Naive B cell (primary cell): ENCODE data around the gene LRRD1. TPM values are rescaled to one million over a fixed set of nuclear protein-coding genes. Genes with fewer than 3 reads are reported as not detected.
"Not testable (repeated sequence)": the region's sequence is repeated elsewhere in the genome, so short reads cannot be mapped to it uniquely, and the experiment has no call there.

Experiments
- ATAC-seq, 2 donors: fragments of 150-1000 bp; cut with Tn5 transposase; 2 replicates each; pipeline ENCODE4 v1.10.0; 2021; ENCODE audit warnings: low read depth in 2 of 2, mild to moderate bottlenecking in 2 of 2, moderate library complexity in 2 of 2
- DNase-seq: peaks from one replicate; pipeline ENCODE4 v3.0.0; 2022
- H3K27ac Mint-ChIP-seq, 6 donors: one replicate each; pipeline ENCODE4 v1.8.0; 2020 to 2022; ENCODE audit warnings: mild to moderate bottlenecking in 6 of 6, mixed read lengths in 6 of 6, moderate library complexity in 5 of 6, inconsistent platforms in 2 of 6
- H3K27me3 Mint-ChIP-seq, 3 donors: one replicate each; pipeline ENCODE4 v1.8.0; 2021 to 2022; ENCODE audit warnings: mixed read lengths in 3 of 3, mild to moderate bottlenecking in 1 of 3
- H3K36me3 Mint-ChIP-seq, 2 donors: one replicate each; pipeline ENCODE4 v1.8.0; 2020 to 2022; ENCODE audit warnings: mixed read lengths in 2 of 2, inconsistent platforms in 1 of 2, mild to moderate bottlenecking in 1 of 2
- H3K4me1 Mint-ChIP-seq, 3 donors: one replicate each; pipeline ENCODE4 v1.8.0; 2020 to 2022; ENCODE audit warnings: mixed read lengths in 3 of 3, inconsistent platforms in 1 of 3, mild to moderate bottlenecking in 1 of 3, moderate library complexity in 1 of 3
- H3K4me3 Mint-ChIP-seq, 8 donors: one replicate each; pipeline ENCODE4 v1.8.0; 2020 to 2022; ENCODE audit warnings: mild to moderate bottlenecking in 8 of 8, mixed read lengths in 8 of 8, moderate library complexity in 8 of 8, inconsistent platforms in 2 of 8
- H3K9me3 Mint-ChIP-seq, 7 donors: one replicate each; pipeline ENCODE4 v1.8.0; 2020 to 2022; ENCODE audit warnings: mixed read lengths in 7 of 7, mild to moderate bottlenecking in 5 of 7, inconsistent platforms in 2 of 7, moderate library complexity in 1 of 7
- polyA plus RNA-seq, 6 donors: library from polyadenylated mRNA; unstranded; fragments of 300-500 nt; fragmentation: Illumina TruSeq; gene quantifications; one replicate each; pipeline ENCODE4 v1.2.3, GENCODE V29; 2021; ENCODE audit warnings: low read depth in 6 of 6

Gene LRRD1
- not detected for polyA plus RNA-seq

- Mint-ChIP-seq H3K9me3 (peaks cover 0 to 5% (median 0%) of the 10 kb centered on the region in 7 donors), H3K4me1 (peaks cover 3 to 15% (median 12%) of the 10 kb centered on the region in 3 donors), H3K36me3 (no peaks in the 10 kb centered on the region), H3K27ac (peak within 1 kb of the TSS in 3 of 6 donors; percentile 23 to 42 (median 24)), H3K4me3 (peak within 1 kb of the TSS; percentile 78 to 92 (median 85)), H3K27me3 (peaks cover 0 to 4% (median 0%) of the 10 kb centered on the region in 3 donors)
- ATAC-seq (peak; percentile 94 to 97), DNase-seq (peak; percentile 82)
Measured at GRCh38 chr7:92178928-92179924, at the start of gene LRRD1. TSS of gene LRRD1 (minus strand) at chr7:92179142. CDS start at chr7:92165202, 13,940 bp downstream.

- no peak for DNase-seq
- no peaks in the 10 kb centered on the region for H3K4me1 Mint-ChIP-seq
- no peaks in the 10 kb centered on the region for H3K27me3 Mint-ChIP-seq
- peaks cover 0 to 5% (median 3%) of the 10 kb centered on the region in 7 donors for H3K9me3 Mint-ChIP-seq
- no peak overlapping the region for H3K27ac Mint-ChIP-seq
- no peak for ATAC-seq
- H3K4me3 Mint-ChIP-seq = no peak overlapping the region
- peaks cover 34 to 44% of the 10 kb centered on the region in 2 donors for H3K36me3 Mint-ChIP-seq
Measured at GRCh38 chr7:92228742-92229141, 49.8 kb upstream of the LRRD1 start.

- Mint-ChIP-seq H3K4me1 (no peaks in the 10 kb centered on the region), H3K36me3 (peaks cover 34 to 45% of the 10 kb centered on the region in 2 donors), H3K27ac (no peak overlapping the region), H3K4me3 (peak overlapping the region in 1 of 8 donors; percentile 43), H3K9me3 (peaks cover 0 to 5% (median 3%) of the 10 kb centered on the region in 7 donors), H3K27me3 (no peaks in the 10 kb centered on the region)
- DNase-seq = no peak
- ATAC-seq = no peak
Measured at GRCh38 chr7:92228100-92228499, 49.2 kb upstream of the LRRD1 start.

- ATAC-seq (no peak), DNase-seq (no peak)
- H3K9me3 Mint-ChIP-seq = peaks cover 0 to 5% (median 3%) of the 10 kb centered on the region in 7 donors
- H3K36me3 Mint-ChIP-seq = peaks cover 34 to 45% of the 10 kb centered on the region in 2 donors
- H3K27ac Mint-ChIP-seq = no peak overlapping the region
- no peaks in the 10 kb centered on the region for H3K4me1 Mint-ChIP-seq
- no peak overlapping the region for H3K4me3 Mint-ChIP-seq
- H3K27me3 Mint-ChIP-seq = no peaks in the 10 kb centered on the region
Measured at GRCh38 chr7:92226981-92227380, 48.0 kb upstream of the LRRD1 start.

GRCh38 chr7:92221766-92222165 lies 42.8 kb upstream of the LRRD1 start:
- Mint-ChIP-seq H3K27ac (no peak overlapping the region), H3K27me3 (no peaks in the 10 kb centered on the region), H3K36me3 (peaks cover 18 to 35% of the 10 kb centered on the region in 2 donors), H3K9me3 (no peaks in the 10 kb centered on the region), H3K4me1 (no peaks in the 10 kb centered on the region), H3K4me3 (no peak overlapping the region)
- ATAC-seq = no peak
- no peak for DNase-seq

GRCh38 chr7:92206672-92207071 lies 27.7 kb upstream of the LRRD1 start:
- DNase-seq (no peak), ATAC-seq (no peak)
- H3K27me3 Mint-ChIP-seq = no peaks in the 10 kb centered on the region
- H3K36me3 Mint-ChIP-seq = peaks cover 61 to 62% of the 10 kb centered on the region in 2 donors
- H3K4me1 Mint-ChIP-seq = peaks cover 7 to 11% (median 9%) of the 10 kb centered on the region in 3 donors
- H3K27ac Mint-ChIP-seq = no peak overlapping the region
- no peak overlapping the region for H3K4me3 Mint-ChIP-seq
- H3K9me3 Mint-ChIP-seq = peaks cover 12 to 31% (median 25%) of the 10 kb centered on the region in 7 donors

- DNase-seq (no peak), ATAC-seq (no peak)
- Mint-ChIP-seq H3K36me3 (peaks cover 54 to 55% of the 10 kb centered on the region in 2 donors), H3K27me3 (no peaks in the 10 kb centered on the region), H3K9me3 (peaks cover 9 to 31% (median 25%) of the 10 kb centered on the region in 7 donors), H3K27ac (peak overlapping the region in 1 of 6 donors; percentile 60), H3K4me3 (no peak overlapping the region), H3K4me1 (peaks cover 7 to 11% (median 9%) of the 10 kb centered on the region in 3 donors)
Measured at GRCh38 chr7:92205987-92206386, 27.0 kb upstream of the LRRD1 start.

- Mint-ChIP-seq H3K4me1 (no peaks in the 10 kb centered on the region), H3K4me3 (no peak overlapping the region), H3K36me3 (peaks cover 17% of the 10 kb centered on the region in 2 donors), H3K27ac (no peak overlapping the region), H3K9me3 (peaks cover 0 to 4% (median 0%) of the 10 kb centered on the region in 7 donors), H3K27me3 (no peaks in the 10 kb centered on the region)
- ATAC-seq (no peak), DNase-seq (no peak)
Measured at GRCh38 chr7:92200791-92201190, 21.8 kb upstream of the LRRD1 start.

GRCh38 chr7:92192326-92192725 lies 13.4 kb upstream of the LRRD1 start:
- Mint-ChIP-seq H3K9me3 (peaks cover 9 to 37% (median 32%) of the 10 kb centered on the region in 7 donors), H3K27me3 (peaks cover 0 to 5% (median 0%) of the 10 kb centered on the region in 3 donors), H3K36me3 (peaks cover 4 to 35% of the 10 kb centered on the region in 2 donors), H3K4me3 (no peak overlapping the region), H3K27ac (peak overlapping the region in 1 of 6 donors; percentile 32), H3K4me1 (peaks cover 0 to 8% (median 3%) of the 10 kb centered on the region in 3 donors)
- peak in 1 of 2 donors; percentile 43 for ATAC-seq
- DNase-seq = no peak

- not testable (repeated sequence) for H3K27me3 Mint-ChIP-seq, H3K4me3 Mint-ChIP-seq, H3K27ac Mint-ChIP-seq, H3K4me1 Mint-ChIP-seq, ATAC-seq, DNase-seq
- peaks cover 0 to 27% of the 10 kb centered on the region in 2 donors for H3K36me3 Mint-ChIP-seq
- peaks cover 9 to 39% (median 37%) of the 10 kb centered on the region in 7 donors for H3K9me3 Mint-ChIP-seq
Measured at GRCh38 chr7:92189246-92189645, 10.3 kb upstream of the LRRD1 start.

GRCh38 chr7:92184294-92184693 lies 5.4 kb upstream of the LRRD1 start:
- H3K4me3 Mint-ChIP-seq, ATAC-seq, H3K4me1 Mint-ChIP-seq, H3K27ac Mint-ChIP-seq, DNase-seq, H3K27me3 Mint-ChIP-seq, H3K36me3 Mint-ChIP-seq: not testable (repeated sequence)
- peaks cover 6 to 23% (median 11%) of the 10 kb centered on the region in 7 donors for H3K9me3 Mint-ChIP-seq

- no peaks in the 10 kb centered on the region for H3K36me3 Mint-ChIP-seq
- DNase-seq = no peak
- peaks cover 0 to 2% (median 0%) of the 10 kb centered on the region in 7 donors for H3K9me3 Mint-ChIP-seq
- H3K27ac Mint-ChIP-seq = no peak overlapping the region
- H3K4me1 Mint-ChIP-seq = peaks cover 3 to 15% (median 12%) of the 10 kb centered on the region in 3 donors
- no peak for ATAC-seq
- peaks cover 0 to 11% (median 10%) of the 10 kb centered on the region in 3 donors for H3K27me3 Mint-ChIP-seq
- peak overlapping the region in 1 of 8 donors; percentile 15 for H3K4me3 Mint-ChIP-seq
Measured at GRCh38 chr7:92177362-92177761, 1.6 kb downstream of the LRRD1 start.

- DNase-seq, H3K4me1 Mint-ChIP-seq, ATAC-seq, H3K4me3 Mint-ChIP-seq, H3K27ac Mint-ChIP-seq, H3K36me3 Mint-ChIP-seq: not testable (repeated sequence)
- Mint-ChIP-seq H3K27me3 (peaks cover 7 to 17% (median 9%) of the 10 kb centered on the region in 3 donors), H3K9me3 (peaks cover 0 to 13% (median 12%) of the 10 kb centered on the region in 7 donors)
Measured at GRCh38 chr7:92169529-92169928, 9.4 kb downstream of the LRRD1 start.
